Keratinocyte (primary cell): Measurements from ENCODE around the gene CHMP2A. TPM values are rescaled to one million over a fixed set of nuclear protein-coding genes. Genes with fewer than 3 reads are reported as not detected.

Source experiments
- DNase-seq: peaks from one replicate; pipeline ENCODE4 v3.0.0-alpha.2; 2011; ENCODE audit warnings: low read depth, missing footprints, low spot score
- FAIRE-seq: peaks from 2 replicates; lab custom pipeline; 2011; peaks lifted over from hg19 to GRCh38; lab: Jason Lieb, UNC
- H2AFZ ChIP-seq: 2 replicates; pipeline ENCODE4 v1.6.0; 2012; ENCODE audit warnings: low read length, control low read depth, inconsistent platforms; ENCODE audit not compliant: control insufficient read depth
- H3K27ac ChIP-seq: 2 replicates; pipeline ENCODE4 v1.5.1; 2011; ENCODE audit warnings: low read length; ENCODE audit not compliant: control insufficient read depth, insufficient read depth
- H3K27me3 ChIP-seq: 3 replicates; pipeline ENCODE4 v1.6.0; 2011; ENCODE audit warnings: low read length; ENCODE audit not compliant: control insufficient read depth, insufficient read depth; ENCODE audit errors: extremely low read depth
- H3K36me3 ChIP-seq, 2 experiments: 2 replicates in 1 of 2; 3 replicates in 1 of 2; pipeline ENCODE4 v1.5.1; 2011; ENCODE audit warnings: low read length in 2 of 2, mild to moderate bottlenecking in 1 of 2; ENCODE audit not compliant: control insufficient read depth in 2 of 2, insufficient read depth in 2 of 2; ENCODE audit errors: extremely low read depth in 1 of 2
- H3K4me1 ChIP-seq: 3 replicates; pipeline ENCODE4 v1.5.1; 2011; ENCODE audit warnings: low read length; ENCODE audit not compliant: control insufficient read depth, insufficient read depth; ENCODE audit errors: extremely low read depth
- H3K4me2 ChIP-seq: 3 replicates; pipeline ENCODE4 v1.6.0; 2011; ENCODE audit warnings: low read depth, low read length; ENCODE audit not compliant: control insufficient read depth, insufficient read depth; ENCODE audit errors: extremely low read depth
- H3K4me3 ChIP-seq, 3 experiments: fragments of 200-600 bp in 1 of 3; sonication (generic) in 1 of 3; 2 replicates in 2 of 3; 3 replicates in 1 of 3; pipeline ENCODE4 v1.5.1; 2011 to 2016; ENCODE audit warnings: low read length in 3 of 3, mild to moderate bottlenecking in 3 of 3, control low read depth in 2 of 3, inconsistent platforms in 1 of 3, low read depth in 1 of 3, mixed read lengths in 1 of 3, mixed run types in 1 of 3, moderate library complexity in 1 of 3; ENCODE audit not compliant: control insufficient read depth in 2 of 3, insufficient read depth in 2 of 3; ENCODE audit errors: extremely low read depth in 1 of 3
- H3K79me2 ChIP-seq: 2 replicates; pipeline ENCODE4 v1.6.0; 2012; ENCODE audit warnings: low read length; ENCODE audit not compliant: control insufficient read depth, insufficient read depth
- H3K9ac ChIP-seq: 3 replicates; pipeline ENCODE4 v1.6.0; 2011; ENCODE audit warnings: low read length; ENCODE audit not compliant: control insufficient read depth, insufficient read depth; ENCODE audit errors: extremely low read depth
- H3K9me1 ChIP-seq: 3 replicates; pipeline ENCODE4 v1.6.0; 2011; ENCODE audit warnings: low read length; ENCODE audit not compliant: control insufficient read depth, insufficient read depth; ENCODE audit errors: extremely low read depth
- H3K9me3 ChIP-seq: 2 replicates; pipeline ENCODE4 v1.5.1; 2012; ENCODE audit warnings: low read depth, low read length; ENCODE audit not compliant: control insufficient read depth
- H4K20me1 ChIP-seq: 3 replicates; pipeline ENCODE4 v1.6.0; 2011; ENCODE audit warnings: low read length; ENCODE audit not compliant: control insufficient read depth, insufficient read depth; ENCODE audit errors: extremely low read depth
- CTCF ChIP-seq, 3 experiments: IDR thresholded peaks in 1 of 3; conservative IDR thresholded peaks in 1 of 3; optimal IDR thresholded peaks in 1 of 3; 2 replicates in 2 of 3; 3 replicates in 1 of 3; pipeline versions ENCODE3 to v1.5.1; 2011; ENCODE audit warnings: low read length in 3 of 3, mild to moderate bottlenecking in 3 of 3, moderate library complexity in 2 of 3, control low read depth in 1 of 3, inconsistent platforms in 1 of 3; ENCODE audit not compliant: insufficient read depth in 2 of 3; ENCODE audit errors: extremely low read depth in 1 of 3
- EZH2 ChIP-seq: IDR thresholded peaks from one replicate; pipeline ENCODE4 v1.6.1; 2012; ENCODE audit warnings: inconsistent platforms, mild to moderate bottlenecking, low read length, moderate library complexity
- dilution Hi-C: fragments of 300-500 bp; cut with MboI; formaldehyde crosslinking; loops from one replicate; pipeline ENCODE4 v1.7.0; 2020; ENCODE audit warnings: low sequenced_read_pairs; ENCODE audit not compliant: extremely low pct_ligation_motif_present
- polyA plus RNA-seq, 5 experiments: library from polyadenylated mRNA; depleted of rRNA in 3 of 5; stranded (reverse) in 3 of 5; stranded (forward) in 1 of 5; unstranded in 1 of 5; fragments of >200 nt; gene quantifications; 1 replicate in 1 of 5; 2 replicates in 3 of 5; 3 replicates in 1 of 5; pipeline versions ENCODE4 v1.2.1 to v1.2.3, GENCODE V29; 2011 to 2012; ENCODE audit warnings: missing spikeins in 2 of 5, low read depth in 1 of 5, low replicate concordance in 1 of 5

Gene CHMP2A
- polyA plus RNA-seq, 1 donor (not counting 4 experiments of a cell fraction or from before 2014, with no cell fraction given) = 115 TPM

- dilution Hi-C loops = no loop called here
- DNase-seq (no peak), FAIRE-seq (no peak)
- peak overlapping the region; percentile 97 for H3K4me2 ChIP-seq
- peaks cover 28 to 33% of the 10 kb centered on the region in 2 experiments for H3K36me3 ChIP-seq
- H3K9me3 ChIP-seq = no peaks in the 10 kb centered on the region
- H3K79me2 ChIP-seq = peaks cover 47% of the 10 kb centered on the region
- no peaks in the 10 kb centered on the region for H3K9me1 ChIP-seq
- peaks cover 34% of the 10 kb centered on the region for H3K4me1 ChIP-seq
- peak overlapping the region; percentile 91 for H3K9ac ChIP-seq
- H3K4me3 ChIP-seq = peak overlapping the region; percentile 67 to 92 (median 89)
- no peaks in the 10 kb centered on the region for H3K27me3 ChIP-seq
- peak overlapping the region; percentile 86 for H3K27ac ChIP-seq
- peak overlapping the region; percentile 79 for H2AFZ ChIP-seq
- peaks cover 5% of the 10 kb centered on the region for H4K20me1 ChIP-seq
- no peak for TF ChIP-seq EZH2
- TF ChIP-seq CTCF (optimal IDR thresholded peaks at IDR 0.05 in 1 of 3, IDR thresholded peaks at IDR 0.05 in 1 of 3, conservative IDR thresholded peaks at IDR 0.05 in 1 of 3; ENCODE audit: extremely low read depth in 1 of 3, insufficient read depth in 2 of 3, low read length in 3 of 3) = no peak
Measured at GRCh38 chr19:58555369-58555885, 522 bp upstream of the CHMP2A start.

GRCh38 chr19:58553799-58554493, 959 bp downstream of the CHMP2A start:
- Histone ChIP-seq H3K27me3 (no peaks in the 10 kb centered on the region), H3K4me1 (peaks cover 27% of the 10 kb centered on the region), H3K27ac (peak overlapping the region; percentile 86), H3K79me2 (peaks cover 62% of the 10 kb centered on the region), H3K4me3 (peak overlapping the region; percentile 67 to 92 (median 89)), H4K20me1 (peaks cover 15% of the 10 kb centered on the region), H3K9me1 (no peaks in the 10 kb centered on the region), H2AFZ (no peak overlapping the region), H3K36me3 (peaks cover 42 to 48% of the 10 kb centered on the region in 2 experiments), H3K9ac (peak overlapping the region; percentile 91), H3K4me2 (peak overlapping the region; percentile 97), H3K9me3 (no peaks in the 10 kb centered on the region)
- dilution Hi-C loops = no loop called here
- FAIRE-seq (no peak), DNase-seq (no peak)
- TF ChIP-seq EZH2 (no peak), CTCF (optimal IDR thresholded peaks at IDR 0.05 in 1 of 3, IDR thresholded peaks at IDR 0.05 in 1 of 3, conservative IDR thresholded peaks at IDR 0.05 in 1 of 3; ENCODE audit: extremely low read depth in 1 of 3, insufficient read depth in 2 of 3, low read length in 3 of 3) (no peak)
